ENCODE data around the gene NRG3.
A peak's percentile ranks its signal among the peaks of the same experiment; 100 is the strongest.

NRG3 gene

GRCh38 chr10:81917666-81918065, 42.7 kb downstream of the NRG3 start:
- DNase-seq (ENCODE audit: low read depth), result no peak
- no peak overlapping the region for H3K4me3 ChIP-seq (ENCODE audit: low read depth, low read length)
- TF ChIP-seq, protein P1, sequence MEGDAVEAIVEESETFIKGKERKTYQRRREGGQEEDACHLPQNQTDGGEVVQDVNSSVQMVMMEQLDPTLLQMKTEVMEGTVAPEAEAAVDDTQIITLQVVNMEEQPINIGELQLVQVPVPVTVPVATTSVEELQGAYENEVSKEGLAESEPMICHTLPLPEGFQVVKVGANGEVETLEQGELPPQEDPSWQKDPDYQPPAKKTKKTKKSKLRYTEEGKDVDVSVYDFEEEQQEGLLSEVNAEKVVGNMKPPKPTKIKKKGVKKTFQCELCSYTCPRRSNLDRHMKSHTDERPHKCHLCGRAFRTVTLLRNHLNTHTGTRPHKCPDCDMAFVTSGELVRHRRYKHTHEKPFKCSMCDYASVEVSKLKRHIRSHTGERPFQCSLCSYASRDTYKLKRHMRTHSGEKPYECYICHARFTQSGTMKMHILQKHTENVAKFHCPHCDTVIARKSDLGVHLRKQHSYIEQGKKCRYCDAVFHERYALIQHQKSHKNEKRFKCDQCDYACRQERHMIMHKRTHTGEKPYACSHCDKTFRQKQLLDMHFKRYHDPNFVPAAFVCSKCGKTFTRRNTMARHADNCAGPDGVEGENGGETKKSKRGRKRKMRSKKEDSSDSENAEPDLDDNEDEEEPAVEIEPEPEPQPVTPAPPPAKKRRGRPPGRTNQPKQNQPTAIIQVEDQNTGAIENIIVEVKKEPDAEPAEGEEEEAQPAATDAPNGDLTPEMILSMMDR (conservative IDR thresholded peaks at IDR 0.05; ENCODE audit: low read depth, low read length), result no peak

DNA sequence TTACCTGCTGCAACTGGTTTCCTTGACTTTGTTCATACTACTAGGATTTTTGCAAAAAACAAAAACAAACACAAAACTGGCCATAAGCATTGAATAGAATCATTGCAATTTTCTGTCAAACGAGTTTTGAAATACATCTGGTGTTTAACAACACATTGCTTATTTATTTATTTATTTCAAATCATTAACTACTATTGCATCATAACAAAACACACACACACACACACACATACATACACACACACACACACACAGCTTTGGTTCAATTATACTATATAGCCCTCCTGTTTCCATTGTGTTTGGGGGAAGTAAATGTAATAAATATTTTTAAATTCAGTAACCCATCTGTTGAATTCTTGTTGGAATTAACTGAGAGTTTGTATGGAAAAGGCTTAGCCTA, 43.8 kb downstream of the NRG3 start:
- TF ChIP-seq, protein P1 (conservative IDR thresholded peaks at IDR 0.05; ENCODE audit: low read depth, low read length), result no peak
- H3K4me3 ChIP-seq (ENCODE audit: low read depth, low read length), result no peak overlapping the region
- no peak for DNase-seq (ENCODE audit: low read depth)

GRCh38 chr10:81920213-81920829, 45.3 kb downstream of the NRG3 start:
- TF ChIP-seq, protein P1 (conservative IDR thresholded peaks at IDR 0.05; ENCODE audit: low read depth, low read length), result peak; percentile 75

DNA sequence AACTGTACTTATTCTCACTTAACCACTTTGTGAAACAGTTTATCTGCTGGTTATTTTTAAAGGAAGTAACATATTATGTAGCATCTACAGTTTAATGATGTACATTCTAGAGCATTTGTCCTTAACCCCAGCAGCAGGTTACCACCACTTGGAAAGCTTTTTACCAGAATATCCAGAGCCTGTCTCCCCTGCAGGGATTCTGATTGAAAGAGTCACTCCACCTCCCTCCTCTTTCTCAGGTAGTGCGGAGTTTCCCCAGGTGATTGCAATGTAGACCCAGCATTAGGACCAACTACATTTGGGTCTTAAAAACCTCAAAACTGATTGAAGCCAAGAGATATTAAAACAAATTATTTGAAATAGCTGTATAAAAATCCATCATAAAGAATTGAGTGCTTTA, 53.1 kb downstream of the NRG3 start:
- DNase-seq (ENCODE audit: low read depth), result no peak
- no peak overlapping the region for H3K4me3 ChIP-seq (ENCODE audit: low read depth, low read length)
- TF ChIP-seq, protein P1 (conservative IDR thresholded peaks at IDR 0.05; ENCODE audit: low read depth, low read length), result no peak

More at GRCh38 chr10:81920213-81920829, 45.3 kb downstream of the NRG3 start:
- DNase-seq (ENCODE audit: low read depth), result peak; percentile 23
- no peak overlapping the region for H3K4me3 ChIP-seq (ENCODE audit: low read depth, low read length)

DNA sequence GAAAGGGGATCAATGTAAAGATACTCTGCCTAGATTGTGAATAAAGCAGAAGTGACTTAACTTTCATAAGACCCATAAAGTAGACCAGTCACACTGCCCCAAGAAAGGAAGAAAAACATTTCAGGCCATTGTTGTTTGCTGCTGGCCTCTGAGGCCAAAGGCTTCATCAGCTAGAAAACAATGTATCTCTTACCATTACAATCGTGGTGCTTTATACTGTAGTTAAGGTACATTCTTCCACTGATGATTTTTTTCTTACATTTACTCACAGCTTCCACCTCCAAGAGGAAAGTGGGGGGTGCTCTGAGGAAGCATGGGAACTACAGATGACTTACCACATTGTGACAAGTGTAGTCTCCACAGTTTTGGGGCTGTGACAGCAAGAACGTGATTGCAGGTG, 68.6 kb downstream of the NRG3 start:
- no peak overlapping the region for H3K4me3 ChIP-seq (ENCODE audit: low read depth, low read length)
- TF ChIP-seq, protein P1 (conservative IDR thresholded peaks at IDR 0.05; ENCODE audit: low read depth, low read length), result no peak
- DNase-seq (ENCODE audit: low read depth), result no peak

DNA sequence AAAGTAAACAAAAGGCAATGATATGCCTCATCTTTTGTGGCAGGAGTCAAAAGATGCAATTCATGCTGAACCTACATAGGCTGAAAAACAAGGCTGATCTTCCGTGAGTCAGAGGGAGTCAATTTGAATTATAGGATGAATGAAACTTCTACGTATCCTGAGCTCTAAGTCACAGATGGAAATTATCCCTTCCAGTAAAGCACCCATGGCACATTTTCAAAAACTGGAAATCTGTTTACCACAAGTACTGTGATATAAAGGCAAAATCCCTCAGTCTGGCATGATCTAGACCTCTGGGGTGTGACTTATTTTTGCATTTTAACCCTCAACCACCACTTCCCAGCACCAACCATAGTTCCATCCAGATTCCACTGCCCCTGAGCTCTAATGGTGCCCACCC, 69.6 kb downstream of the NRG3 start:
- no peak for DNase-seq (ENCODE audit: low read depth)
- H3K4me3 ChIP-seq (ENCODE audit: low read depth, low read length), result no peak overlapping the region
- TF ChIP-seq, protein P1 (conservative IDR thresholded peaks at IDR 0.05; ENCODE audit: low read depth, low read length), result no peak

GRCh38 chr10:81949283-81949682, 74.3 kb downstream of the NRG3 start:
- H3K4me3 ChIP-seq (ENCODE audit: low read depth, low read length), result no peak overlapping the region
- DNase-seq (ENCODE audit: low read depth), result no peak
- TF ChIP-seq, protein P1 (conservative IDR thresholded peaks at IDR 0.05; ENCODE audit: low read depth, low read length), result no peak

Measured in choroid plexus epithelial cell (primary cell).